WERI-Rb-1 (cell line): ENCODE measurements around the gene KRTAP20-1.

Experiments
- DNase-seq: peaks from one replicate; pipeline ENCODE4 v3.0.0-alpha.2; 2020
- H3K27ac ChIP-seq: fragments of 250-450 bp; sonication (Bioruptor Pico); 2 replicates; pipeline ENCODE4 v1.5.1; 2020; ENCODE audit warnings: mild to moderate bottlenecking, moderate library complexity
- H3K27me3 ChIP-seq: fragments of 250-450 bp; sonication (Bioruptor Pico); 2 replicates; pipeline ENCODE4 v1.5.1; 2021; ENCODE audit warnings: mild to moderate bottlenecking, low read depth, moderate library complexity; ENCODE audit not compliant: insufficient read depth, severe bottlenecking
- H3K36me3 ChIP-seq: fragments of 250-450 bp; sonication (Bioruptor Pico); 2 replicates; pipeline ENCODE4 v1.5.1; 2020; ENCODE audit warnings: mild to moderate bottlenecking, moderate library complexity
- H3K4me3 ChIP-seq: 2 replicates; pipeline ENCODE4 v1.5.1; 2011; ENCODE audit warnings: low read depth, mild to moderate bottlenecking, control low read depth, low read length
- H3K9me3 ChIP-seq: fragments of 250-450 bp; sonication (Bioruptor Pico); 2 replicates; pipeline ENCODE4 v1.5.1; 2021; ENCODE audit warnings: mild to moderate bottlenecking, moderate library complexity; ENCODE audit not compliant: severe bottlenecking
- CTCF ChIP-seq: IDR thresholded peaks from 2 replicates; pipeline ENCODE4 v1.5.1; 2011; ENCODE audit warnings: low read depth, mild to moderate bottlenecking, control low read depth, inconsistent platforms, low read length

KRTAP20-1 gene

GRCh38 chr21:30625449-30626165, 9.4 kb downstream of the KRTAP20-1 start:
- Histone ChIP-seq H3K4me3 (no peak overlapping the region), H3K36me3 (no peaks in the 10 kb centered on the region), H3K27me3 (peaks cover 87% of the 10 kb centered on the region), H3K9me3 (no peaks in the 10 kb centered on the region), H3K27ac (no peak overlapping the region)
- no peak for TF ChIP-seq CTCF
- no peak for DNase-seq

- Histone ChIP-seq H3K36me3 (no peaks in the 10 kb centered on the region), H3K9me3 (no peaks in the 10 kb centered on the region), H3K27ac (no peak overlapping the region), H3K27me3 (peaks cover 83% of the 10 kb centered on the region), H3K4me3 (no peak overlapping the region)
- no peak for DNase-seq
- no peak for TF ChIP-seq CTCF
Measured at GRCh38 chr21:30628109-30628508, 11.9 kb downstream of the KRTAP20-1 start.

- no peaks in the 10 kb centered on the region for H3K9me3 ChIP-seq
- no peak overlapping the region for H3K4me3 ChIP-seq
- DNase-seq = no peak
- H3K27ac ChIP-seq = no peak overlapping the region
- no peaks in the 10 kb centered on the region for H3K36me3 ChIP-seq
- no peak for TF ChIP-seq CTCF
- peaks cover 90% of the 10 kb centered on the region for H3K27me3 ChIP-seq
Measured at GRCh38 chr21:30629200-30629599, 13.0 kb downstream of the KRTAP20-1 start.

- no peak within 1 kb of the TSS for H3K4me3 ChIP-seq
- H3K27me3 ChIP-seq = peaks cover 77% of the 10 kb centered on the region
- H3K27ac ChIP-seq = no peak within 1 kb of the TSS
- H3K9me3 ChIP-seq = peaks cover 3% of the 10 kb centered on the region
- no peaks in the 10 kb centered on the region for H3K36me3 ChIP-seq
- DNase-seq = no peak
- TF ChIP-seq CTCF = no peak
Measured at GRCh38 chr21:30634906-30635305, 18.7 kb downstream of the KRTAP20-1 start, which contains the start of gene KRTAP20-2. Gene KRTAP20-2 (plus strand): TSS chr21:30635206. CDS start chr21:30635264, 58 bp downstream.

- TF ChIP-seq CTCF = no peak
- no peaks in the 10 kb centered on the region for H3K36me3 ChIP-seq
- no peak for DNase-seq
- no peak overlapping the region for H3K4me3 ChIP-seq
- peaks cover 3% of the 10 kb centered on the region for H3K9me3 ChIP-seq
- no peak overlapping the region for H3K27ac ChIP-seq
- peaks cover 63% of the 10 kb centered on the region for H3K27me3 ChIP-seq
Measured at GRCh38 chr21:30638686-30639085, 22.5 kb downstream of the KRTAP20-1 start.

GRCh38 chr21:30642564-30642963, 26.3 kb downstream of the KRTAP20-1 start, which contains the start of gene KRTAP20-3:
Gene KRTAP20-3 (plus strand): TSS chr21:30642864.
- H3K27me3 ChIP-seq = peaks cover 62% of the 10 kb centered on the region
- DNase-seq = no peak
- peaks cover 3% of the 10 kb centered on the region for H3K9me3 ChIP-seq
- no peak within 1 kb of the TSS for H3K4me3 ChIP-seq
- no peak within 1 kb of the TSS for H3K27ac ChIP-seq
- no peaks in the 10 kb centered on the region for H3K36me3 ChIP-seq
- TF ChIP-seq CTCF = no peak
